ENCODE results near the gene TMEM151B. TPM values are rescaled to one million over a fixed set of nuclear protein-coding genes. Genes with fewer than 3 reads are reported as not detected.

Gene TMEM151B
- total RNA-seq, 2 donors from 2014 or later: not detected

GRCh38 chr6:44338228-44339122, 68.2 kb downstream of the TMEM151B start:
- DNase-seq (ENCODE audit: low spot score): no peak

DNA sequence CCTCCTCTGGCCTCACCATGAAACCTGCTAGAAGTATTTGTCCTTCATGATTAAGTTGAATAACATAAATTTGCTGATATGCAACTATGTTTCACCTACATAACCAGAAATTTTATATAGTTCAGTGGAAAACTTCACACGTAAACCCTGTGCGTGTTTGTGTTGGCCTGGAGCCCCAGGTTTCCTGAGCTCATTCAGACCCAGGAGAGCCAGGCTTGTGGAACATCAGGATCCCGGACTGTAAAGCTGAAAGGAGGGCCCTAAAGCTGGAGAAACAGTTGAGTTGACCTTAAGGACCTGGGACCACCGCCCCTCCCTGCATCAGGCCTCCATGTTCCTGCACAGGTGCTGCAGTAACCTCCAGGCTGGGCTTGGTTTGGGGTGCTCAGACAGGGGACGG, 69.1 kb downstream of the TMEM151B start:
- H3K27me3 ChIP-seq (replicated peaks; ENCODE audit: insufficient read depth): peaks cover 9% of the 10 kb centered on the region
- peaks cover 4 to 25% of the 10 kb centered on the region in 2 donors for H3K4me1 ChIP-seq (ENCODE audit: control insufficient read depth in 1 of 2, low read depth in 2 of 2)
- H3K9me3 ChIP-seq: no peaks in the 10 kb centered on the region
- H3K4me3 ChIP-seq: no peak overlapping the region
- no peak overlapping the region for H3K27ac ChIP-seq
- no peak for TF ChIP-seq CTCF (IDR thresholded peaks at IDR 0.05)
- DNase-seq (ENCODE audit: low spot score) (no peak), ATAC-seq (ENCODE audit: insufficient number of reproducible peaks, low FRiP score, low read depth) (no peak)
- no peaks in the 10 kb centered on the region for H3K36me3 ChIP-seq

More at GRCh38 chr6:44338228-44339122, 68.2 kb downstream of the TMEM151B start:
- Histone ChIP-seq H3K9me3 (no peaks in the 10 kb centered on the region), H3K4me1 (ENCODE audit: control insufficient read depth in 1 of 2, low read depth in 2 of 2) (peaks cover 4 to 25% of the 10 kb centered on the region in 2 donors), H3K36me3 (no peaks in the 10 kb centered on the region), H3K27me3 (replicated peaks; ENCODE audit: insufficient read depth) (peaks cover 9% of the 10 kb centered on the region), H3K4me3 (no peak overlapping the region), H3K27ac (no peak overlapping the region)
- peak; percentile 56 for TF ChIP-seq CTCF (IDR thresholded peaks at IDR 0.05)
- ATAC-seq (ENCODE audit: insufficient number of reproducible peaks, low FRiP score, low read depth): peak; percentile 50

DNA sequence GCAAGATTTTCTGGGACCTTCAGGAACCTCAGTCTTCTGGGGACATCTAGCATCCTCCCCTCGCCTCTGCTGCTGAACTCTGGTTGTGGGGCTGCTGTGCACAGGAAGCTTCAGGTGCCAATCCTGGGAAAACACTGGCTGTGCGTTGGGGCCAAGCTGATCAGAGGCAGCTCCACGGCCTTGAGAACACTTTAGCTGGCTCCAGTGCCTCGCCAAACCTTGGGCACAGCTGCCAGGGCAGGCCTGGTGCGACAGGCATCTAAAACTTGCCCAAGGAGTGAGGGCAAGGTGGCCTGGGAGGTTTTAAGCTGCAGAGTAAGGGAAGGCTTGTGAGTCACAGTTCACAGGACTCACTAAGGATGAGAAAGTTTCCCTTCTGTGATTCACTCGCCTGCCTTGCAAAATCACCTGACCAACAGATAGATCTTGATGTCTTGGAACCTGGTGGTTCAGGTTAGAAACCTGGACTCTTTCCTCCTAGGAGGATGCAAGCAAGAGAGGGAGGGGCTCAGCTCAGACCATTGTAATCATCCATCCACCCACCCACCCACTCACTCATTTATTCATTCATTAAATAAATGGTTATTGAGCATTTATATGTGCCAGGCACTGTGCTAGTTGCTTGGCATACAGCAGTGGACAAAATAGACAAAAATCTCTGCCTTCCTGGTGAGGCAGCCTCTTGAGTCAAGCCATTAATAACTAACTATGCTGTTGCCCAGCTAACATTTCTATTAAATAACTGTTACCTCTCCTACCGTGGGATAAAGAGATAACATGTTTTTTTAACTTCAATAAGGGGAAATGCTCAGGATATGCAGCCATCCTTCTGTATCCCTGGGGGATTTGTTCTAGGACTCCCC, 69.7 kb downstream of the TMEM151B start:
- Histone ChIP-seq H3K9me3 (no peaks in the 10 kb centered on the region), H3K27ac (no peak overlapping the region), H3K4me1 (ENCODE audit: control insufficient read depth in 1 of 2, low read depth in 2 of 2) (peaks cover 4 to 25% of the 10 kb centered on the region in 2 donors), H3K36me3 (no peaks in the 10 kb centered on the region), H3K4me3 (no peak overlapping the region), H3K27me3 (replicated peaks; ENCODE audit: insufficient read depth) (peaks cover 9% of the 10 kb centered on the region)
- ATAC-seq (ENCODE audit: insufficient number of reproducible peaks, low FRiP score, low read depth) (no peak), DNase-seq (ENCODE audit: low spot score) (no peak)
- TF ChIP-seq CTCF (IDR thresholded peaks at IDR 0.05): no peak

- TF ChIP-seq CTCF (IDR thresholded peaks at IDR 0.05): no peak
- DNase-seq (ENCODE audit: low spot score) (no peak), ATAC-seq (ENCODE audit: insufficient number of reproducible peaks, low FRiP score, low read depth) (no peak)
- no peak overlapping the region for H3K4me3 ChIP-seq
- H3K27me3 ChIP-seq (replicated peaks; ENCODE audit: insufficient read depth): peaks cover 9% of the 10 kb centered on the region
- no peaks in the 10 kb centered on the region for H3K36me3 ChIP-seq
- H3K9me3 ChIP-seq: no peaks in the 10 kb centered on the region
- no peak overlapping the region for H3K27ac ChIP-seq
- peaks cover 4 to 25% of the 10 kb centered on the region in 2 donors for H3K4me1 ChIP-seq (ENCODE audit: control insufficient read depth in 1 of 2, low read depth in 2 of 2)
Measured at GRCh38 chr6:44341095-44341890, 71.0 kb downstream of the TMEM151B start.

Measured in thoracic aorta (tissue), 2 donors.